Mononuclear cell (primary cell): ENCODE measurements around the gene GGT6. TPM values are rescaled to one million over a fixed set of nuclear protein-coding genes. Genes with fewer than 3 reads are reported as not detected.
"Not testable (repeated sequence)": the region's sequence is repeated elsewhere in the genome, so short reads cannot be mapped to it uniquely, and the experiment has no call there.

Experiments
- H3K27me3 ChIP-seq: 2 replicates; pipeline ENCODE4 v1.6.0; 2011; ENCODE audit warnings: low read length, control low read depth; ENCODE audit not compliant: insufficient read depth
- H3K4me1 ChIP-seq: 2 replicates; pipeline ENCODE4 v1.5.1; 2011; ENCODE audit warnings: mild to moderate bottlenecking, low read length, control low read depth; ENCODE audit not compliant: insufficient read depth
- H3K4me3 ChIP-seq: 2 replicates; pipeline ENCODE4 v1.5.1; 2011; ENCODE audit warnings: mild to moderate bottlenecking, low read length, moderate library complexity
- H3K9me3 ChIP-seq: 2 replicates; pipeline ENCODE4 v1.5.1; 2011; ENCODE audit warnings: low read depth, mild to moderate bottlenecking, control low read depth, low read length
- total RNA-seq: library from RNA; depleted of rRNA; stranded (reverse); fragments of >200 nt; gene quantifications from one replicate; pipeline ENCODE4 v1.2.3, GENCODE V29; 2012

Gene GGT6, protein sequence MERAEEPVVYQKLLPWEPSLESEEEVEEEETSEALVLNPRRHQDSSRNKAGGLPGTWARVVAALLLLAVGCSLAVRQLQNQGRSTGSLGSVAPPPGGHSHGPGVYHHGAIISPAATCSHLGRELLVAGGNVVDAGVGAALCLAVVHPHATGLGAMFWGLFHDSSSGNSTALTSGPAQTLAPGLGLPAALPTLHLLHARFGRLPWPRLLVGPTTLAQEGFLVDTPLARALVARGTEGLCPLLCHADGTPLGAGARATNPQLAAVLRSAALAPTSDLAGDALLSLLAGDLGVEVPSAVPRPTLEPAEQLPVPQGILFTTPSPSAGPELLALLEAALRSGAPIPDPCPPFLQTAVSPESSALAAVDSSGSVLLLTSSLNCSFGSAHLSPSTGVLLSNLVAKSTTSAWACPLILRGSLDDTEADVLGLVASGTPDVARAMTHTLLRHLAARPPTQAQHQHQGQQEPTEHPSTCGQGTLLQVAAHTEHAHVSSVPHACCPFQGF
- not detected for total RNA-seq

DNA sequence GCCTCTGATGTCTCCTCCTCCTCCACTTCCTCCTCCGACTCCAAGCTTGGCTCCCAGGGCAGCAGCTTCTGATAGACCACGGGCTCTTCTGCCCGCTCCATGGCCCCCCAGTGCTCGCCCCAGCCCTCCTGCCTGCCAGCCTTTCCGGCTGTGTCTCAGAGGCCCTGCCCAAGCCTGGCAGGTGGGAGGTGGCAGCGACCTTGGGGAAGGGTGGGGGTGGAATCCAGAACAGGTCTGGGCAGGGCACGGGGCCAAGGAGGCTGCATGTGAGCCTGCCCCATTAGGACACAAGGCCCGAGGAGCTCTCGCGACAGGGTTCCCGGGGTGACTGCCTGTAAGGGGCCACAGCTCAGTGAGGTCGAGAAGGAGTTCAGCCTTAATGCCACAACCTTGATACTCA, at the start of gene GGT6:
TSS of gene GGT6 (minus strand) at position 157 of the 400 bp plus-strand sequence. CDS start at position 101, 56 bp downstream.
- peaks cover 17% of the 10 kb centered on the region for H3K4me1 ChIP-seq
- no peak within 1 kb of the TSS for H3K4me3 ChIP-seq
- no peaks in the 10 kb centered on the region for H3K9me3 ChIP-seq
- no peaks in the 10 kb centered on the region for H3K27me3 ChIP-seq

GRCh38 chr17:4610162-4610561, 49.8 kb upstream of the GGT6 start:
- H3K4me3 ChIP-seq, result no peak overlapping the region
- peaks cover 16% of the 10 kb centered on the region for H3K4me1 ChIP-seq
- H3K9me3 ChIP-seq, result no peaks in the 10 kb centered on the region
- H3K27me3 ChIP-seq, result no peaks in the 10 kb centered on the region

DNA sequence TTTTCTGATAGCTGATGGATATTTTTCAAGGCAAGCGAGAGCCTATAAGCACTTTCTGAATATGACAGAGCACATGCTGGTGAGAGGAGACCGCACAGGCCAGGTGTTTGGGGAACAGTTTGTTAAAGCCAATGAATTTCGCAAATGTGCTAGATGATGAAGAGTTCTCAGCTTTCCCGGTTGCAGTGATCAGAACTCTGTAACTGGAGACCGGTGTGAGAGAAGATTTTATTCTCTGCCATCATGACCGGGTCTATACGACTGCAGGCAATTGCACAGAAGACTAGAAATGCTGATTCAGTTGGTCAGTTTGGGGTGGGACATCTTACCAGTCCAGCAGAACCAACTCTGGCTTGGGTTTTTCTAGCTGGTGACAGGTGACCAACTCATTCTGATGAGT, 49.4 kb upstream of the GGT6 start:
- Histone ChIP-seq H3K4me1 (peaks cover 16% of the 10 kb centered on the region), H3K9me3 (no peaks in the 10 kb centered on the region), H3K27me3 (no peaks in the 10 kb centered on the region), H3K4me3 (no peak overlapping the region)

DNA sequence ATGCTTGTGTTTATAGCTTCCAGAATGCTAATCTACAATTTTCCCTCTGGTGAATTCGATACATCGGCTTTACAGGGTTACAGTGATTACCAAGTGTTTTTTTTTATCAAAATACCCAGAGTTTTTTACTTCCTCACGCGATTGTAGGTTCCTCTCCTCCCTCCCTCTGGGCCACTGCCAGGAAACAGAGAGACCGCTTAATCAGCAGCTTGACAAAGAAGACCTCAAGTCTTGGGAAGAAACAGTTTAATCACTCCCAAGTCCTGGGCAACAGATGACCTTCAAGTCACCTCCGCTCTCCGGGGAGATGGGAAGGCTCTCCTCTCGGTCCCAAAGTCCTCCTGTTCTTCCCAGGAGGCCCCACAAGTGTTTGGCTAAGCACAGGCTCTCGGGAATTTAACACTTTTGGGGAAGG, 47.4 kb upstream of the GGT6 start:
- Histone ChIP-seq H3K27me3 (no peaks in the 10 kb centered on the region), H3K4me1 (peaks cover 16% of the 10 kb centered on the region), H3K4me3 (no peak overlapping the region), H3K9me3 (no peaks in the 10 kb centered on the region)

DNA sequence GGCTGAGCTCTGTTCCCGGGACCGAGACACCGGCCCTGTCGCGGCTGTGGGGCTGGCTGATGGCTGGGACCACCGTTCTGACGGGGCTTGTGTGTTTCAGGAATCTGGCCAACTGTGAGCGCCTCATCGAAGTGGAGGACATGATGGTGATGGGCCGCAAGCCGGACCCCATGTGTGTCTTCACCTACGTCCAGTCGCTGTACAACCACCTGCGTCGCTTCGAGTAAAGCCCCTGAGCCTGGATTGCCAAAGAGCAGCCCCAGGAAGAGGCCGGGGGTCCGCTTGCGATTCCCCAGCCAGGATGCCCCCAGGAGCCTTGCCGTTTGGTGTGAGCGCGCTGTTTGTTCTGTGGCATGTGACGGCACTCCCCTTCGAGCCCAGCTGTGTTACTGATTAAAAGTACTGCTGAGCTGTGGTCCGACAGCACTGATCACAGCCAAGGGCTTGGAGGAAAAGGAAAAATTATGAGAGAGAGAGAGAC, 46.9 kb upstream of the GGT6 start:
- Histone ChIP-seq H3K9me3 (no peaks in the 10 kb centered on the region), H3K4me3 (no peak overlapping the region), H3K27me3 (no peaks in the 10 kb centered on the region), H3K4me1 (peaks cover 16% of the 10 kb centered on the region)

DNA sequence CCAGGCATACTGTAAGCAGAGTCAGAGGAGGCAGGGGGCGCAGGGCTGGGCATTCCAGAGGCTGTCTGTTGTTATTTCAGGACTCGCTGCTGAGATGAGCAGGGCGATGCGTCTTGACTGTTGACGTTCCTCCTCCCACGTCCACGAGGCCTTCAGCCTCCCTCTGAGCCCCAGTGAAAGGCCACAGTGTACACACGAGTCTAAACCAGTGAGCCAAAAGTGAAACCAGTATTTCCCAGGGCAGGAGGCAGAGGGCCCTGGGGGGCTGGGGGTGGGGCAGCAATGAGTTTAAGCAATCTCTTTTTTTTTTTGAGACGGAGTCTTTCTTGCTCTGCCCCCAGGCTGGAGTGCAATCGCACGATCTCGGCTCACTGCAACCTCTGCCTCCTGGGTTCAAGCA, 45.4 kb upstream of the GGT6 start:
- Histone ChIP-seq H3K4me1 (peaks cover 16% of the 10 kb centered on the region), H3K27me3 (no peaks in the 10 kb centered on the region), H3K9me3 (no peaks in the 10 kb centered on the region), H3K4me3 (no peak overlapping the region)

- not testable (repeated sequence) for H3K4me3 ChIP-seq, H3K27me3 ChIP-seq, H3K9me3 ChIP-seq
- peaks cover 16% of the 10 kb centered on the region for H3K4me1 ChIP-seq
Observed at GRCh38 chr17:4604736-4605135, 44.4 kb upstream of the GGT6 start.

GRCh38 chr17:4604111-4604644, 43.8 kb upstream of the GGT6 start:
- peaks cover 16% of the 10 kb centered on the region for H3K4me1 ChIP-seq
- H3K9me3 ChIP-seq, result no peaks in the 10 kb centered on the region
- no peak overlapping the region for H3K4me3 ChIP-seq
- no peaks in the 10 kb centered on the region for H3K27me3 ChIP-seq

DNA sequence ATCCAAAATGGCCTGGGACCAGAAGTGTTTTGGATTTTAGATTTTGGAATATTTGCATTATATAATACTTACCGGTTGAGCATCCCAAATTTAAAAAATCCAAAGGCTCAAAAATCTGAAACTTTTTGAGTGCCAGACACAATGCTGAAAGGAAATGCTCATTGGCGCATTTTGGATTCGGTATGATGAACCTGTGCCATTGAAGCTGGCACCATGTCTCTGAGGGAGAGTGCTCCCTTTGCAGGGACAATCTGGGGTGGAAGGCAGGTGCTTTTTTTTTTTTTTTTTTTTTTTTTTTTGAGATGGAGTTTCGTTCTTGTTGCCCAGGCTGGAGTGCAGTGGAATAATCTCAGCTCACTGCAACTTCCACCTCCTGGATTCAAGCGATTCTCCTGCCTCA, 41.7 kb upstream of the GGT6 start:
- no peak overlapping the region for H3K4me3 ChIP-seq
- no peaks in the 10 kb centered on the region for H3K9me3 ChIP-seq
- H3K4me1 ChIP-seq, result peaks cover under 1% of the 10 kb centered on the region
- H3K27me3 ChIP-seq, result no peaks in the 10 kb centered on the region

DNA sequence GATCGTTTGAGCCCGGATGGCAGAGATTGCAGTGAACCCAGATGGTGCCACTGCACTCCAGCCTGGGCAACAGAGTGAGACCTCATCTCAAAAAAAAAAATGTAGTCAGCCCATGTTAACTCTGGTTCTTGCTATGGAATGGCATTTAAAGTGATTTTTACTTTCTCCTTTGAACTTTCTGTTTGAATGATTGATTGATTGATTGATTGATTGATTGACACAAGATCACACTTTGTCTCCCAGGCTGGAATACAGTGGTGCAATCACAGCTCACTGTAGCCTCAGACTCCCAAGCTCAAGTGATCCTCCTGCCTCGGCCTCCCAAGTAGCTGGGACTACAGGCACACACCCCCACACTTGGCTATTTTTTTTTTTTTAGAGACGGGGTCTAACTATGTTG, 40.9 kb upstream of the GGT6 start:
- H3K27me3 ChIP-seq, result no peaks in the 10 kb centered on the region
- H3K4me3 ChIP-seq, result no peak overlapping the region
- H3K9me3 ChIP-seq, result no peaks in the 10 kb centered on the region
- H3K4me1 ChIP-seq, result no peaks in the 10 kb centered on the region

- no peaks in the 10 kb centered on the region for H3K9me3 ChIP-seq
- H3K27me3 ChIP-seq, result no peaks in the 10 kb centered on the region
- H3K4me1 ChIP-seq, result no peaks in the 10 kb centered on the region
- H3K4me3 ChIP-seq, result no peak overlapping the region
Observed at GRCh38 chr17:4600563-4600962, 40.2 kb upstream of the GGT6 start.

- H3K9me3 ChIP-seq, result no peaks in the 10 kb centered on the region
- peaks cover 5% of the 10 kb centered on the region for H3K4me1 ChIP-seq
- H3K27me3 ChIP-seq, result no peaks in the 10 kb centered on the region
- H3K4me3 ChIP-seq, result no peak overlapping the region
Observed at GRCh38 chr17:4599505-4600281, 39.3 kb upstream of the GGT6 start.

DNA sequence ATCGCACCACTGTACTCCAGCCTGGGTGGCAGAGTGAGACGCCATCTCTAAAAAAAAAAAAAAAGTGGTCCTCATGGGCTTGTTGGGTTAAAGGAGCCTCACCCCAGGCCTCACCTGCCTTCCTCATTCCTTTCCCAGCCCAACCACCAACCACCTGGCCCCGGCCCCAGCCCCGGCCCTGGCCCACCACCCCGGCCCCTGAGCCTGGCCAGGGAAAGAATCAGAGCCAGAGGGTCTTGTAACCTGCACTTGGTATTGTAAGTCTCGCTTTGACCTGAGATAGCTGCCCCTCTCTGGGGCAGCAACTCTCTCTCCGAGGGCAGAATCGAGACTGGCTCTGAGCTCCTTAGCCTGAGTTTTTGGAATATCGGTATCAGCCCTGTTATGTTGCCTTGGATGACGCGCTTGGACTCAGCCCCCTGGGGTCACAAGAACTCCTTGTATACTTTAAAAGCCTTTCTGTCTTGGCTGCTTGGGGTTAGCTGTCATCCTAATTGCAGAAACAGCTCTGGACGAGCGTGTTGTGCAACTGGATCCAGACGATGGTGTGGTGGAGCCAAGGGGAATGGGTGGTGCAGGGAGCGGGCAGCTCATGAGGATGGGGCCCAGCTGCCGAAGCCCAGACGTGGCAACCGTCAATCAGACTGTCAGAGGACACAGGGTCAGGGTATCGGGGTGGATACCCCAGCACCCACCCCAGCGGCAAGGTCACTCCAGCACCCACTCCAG, 38.6 kb upstream of the GGT6 start:
- Histone ChIP-seq H3K4me1 (peaks cover 5% of the 10 kb centered on the region), H3K9me3 (no peaks in the 10 kb centered on the region), H3K4me3 (no peak overlapping the region)

GRCh38 chr17:4597975-4598374, 37.6 kb upstream of the GGT6 start:
- Histone ChIP-seq H3K4me3 (no peak overlapping the region), H3K27me3 (no peaks in the 10 kb centered on the region)

More for the DNA sequence above, 38.6 kb upstream of the GGT6 start:
- no peaks in the 10 kb centered on the region for H3K27me3 ChIP-seq

More at GRCh38 chr17:4597975-4598374, 37.6 kb upstream of the GGT6 start:
- Histone ChIP-seq H3K4me1 (peaks cover 5% of the 10 kb centered on the region), H3K9me3 (no peaks in the 10 kb centered on the region)
